ENCODE results near the gene BEST3. TPM values are rescaled to one million over a fixed set of nuclear protein-coding genes. Genes with fewer than 3 reads are reported as not detected.
A peak's percentile ranks its signal among the peaks of the same experiment; 100 is the strongest.

Gene BEST3
- total RNA-seq: under 0.01 TPM in 1 of 2 replicates, not detected in the other

- no peak within 1 kb of the TSS for H2AFZ ChIP-seq (ENCODE audit: low read length)
- TF ChIP-seq CTCF (IDR thresholded peaks at IDR 0.05; ENCODE audit: extremely low read depth, low read depth, low read length): no peak
- H3K4me3 ChIP-seq (ENCODE audit: insufficient read depth, low read length): no peak within 1 kb of the TSS
- no peaks in the 10 kb centered on the region for H4K20me1 ChIP-seq (ENCODE audit: insufficient read depth, low read length)
- H3K4me1 ChIP-seq (ENCODE audit: insufficient read depth, low read length): no peaks in the 10 kb centered on the region
- H3K27me3 ChIP-seq (ENCODE audit: insufficient read depth, low read length): no peaks in the 10 kb centered on the region
- DNase-seq (ENCODE audit: insufficient read length, low spot score, missing footprints): no peak
- no peak within 1 kb of the TSS for H3K27ac ChIP-seq (ENCODE audit: low read depth, low read length)
- H3K4me2 ChIP-seq (ENCODE audit: insufficient read depth, low read length): no peak within 1 kb of the TSS
- no peaks in the 10 kb centered on the region for H3K9me3 ChIP-seq (ENCODE audit: low read depth, low read length)
- no peaks in the 10 kb centered on the region for H3K36me3 ChIP-seq (ENCODE audit: insufficient read depth, low read length)
- no peaks in the 10 kb centered on the region for H3K79me2 ChIP-seq (ENCODE audit: insufficient read depth, low read length)
Observed at GRCh38 chr12:69698769-69699540, at the start of gene BEST3. BEST3 (minus strand) TSS chr12:69699303; CDS start chr12:69697798, 1,505 bp downstream.

DNA sequence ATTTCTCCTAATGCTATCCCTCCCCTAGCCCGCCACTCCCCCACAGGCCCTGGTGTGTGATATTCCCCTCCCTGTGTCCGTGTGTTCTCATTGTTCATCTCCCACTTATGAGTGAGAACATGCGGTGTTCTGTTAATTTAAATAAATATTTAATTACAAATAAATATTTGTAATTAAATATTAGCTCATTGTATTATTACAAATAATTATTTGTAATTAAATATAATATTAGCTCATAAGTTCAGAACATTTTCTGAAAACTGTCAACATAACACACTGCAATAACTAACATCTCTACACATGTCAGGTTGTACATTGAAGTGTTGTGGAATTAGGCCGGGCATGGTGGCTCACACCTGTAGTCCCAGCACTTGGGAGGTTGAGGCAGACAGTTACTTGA is 45.0 kb upstream of the BEST3 start:
- no peak overlapping the region for H3K27ac ChIP-seq (ENCODE audit: low read depth, low read length)
- H3K4me3 ChIP-seq (ENCODE audit: insufficient read depth, low read length): no peak overlapping the region
- no peak overlapping the region for H2AFZ ChIP-seq (ENCODE audit: low read length)
- peaks cover 28% of the 10 kb centered on the region for H3K27me3 ChIP-seq (ENCODE audit: insufficient read depth, low read length)
- TF ChIP-seq CTCF (IDR thresholded peaks at IDR 0.05; ENCODE audit: extremely low read depth, low read depth, low read length): no peak
- peaks cover 5% of the 10 kb centered on the region for H3K4me1 ChIP-seq (ENCODE audit: insufficient read depth, low read length)
- H3K4me2 ChIP-seq (ENCODE audit: insufficient read depth, low read length): no peak overlapping the region
- no peaks in the 10 kb centered on the region for H3K9me3 ChIP-seq (ENCODE audit: low read depth, low read length)
- H4K20me1 ChIP-seq (ENCODE audit: insufficient read depth, low read length): no peaks in the 10 kb centered on the region
- H3K79me2 ChIP-seq (ENCODE audit: insufficient read depth, low read length): no peaks in the 10 kb centered on the region
- H3K36me3 ChIP-seq (ENCODE audit: insufficient read depth, low read length): no peaks in the 10 kb centered on the region
- DNase-seq (ENCODE audit: insufficient read length, low spot score, missing footprints): no peak

DNA sequence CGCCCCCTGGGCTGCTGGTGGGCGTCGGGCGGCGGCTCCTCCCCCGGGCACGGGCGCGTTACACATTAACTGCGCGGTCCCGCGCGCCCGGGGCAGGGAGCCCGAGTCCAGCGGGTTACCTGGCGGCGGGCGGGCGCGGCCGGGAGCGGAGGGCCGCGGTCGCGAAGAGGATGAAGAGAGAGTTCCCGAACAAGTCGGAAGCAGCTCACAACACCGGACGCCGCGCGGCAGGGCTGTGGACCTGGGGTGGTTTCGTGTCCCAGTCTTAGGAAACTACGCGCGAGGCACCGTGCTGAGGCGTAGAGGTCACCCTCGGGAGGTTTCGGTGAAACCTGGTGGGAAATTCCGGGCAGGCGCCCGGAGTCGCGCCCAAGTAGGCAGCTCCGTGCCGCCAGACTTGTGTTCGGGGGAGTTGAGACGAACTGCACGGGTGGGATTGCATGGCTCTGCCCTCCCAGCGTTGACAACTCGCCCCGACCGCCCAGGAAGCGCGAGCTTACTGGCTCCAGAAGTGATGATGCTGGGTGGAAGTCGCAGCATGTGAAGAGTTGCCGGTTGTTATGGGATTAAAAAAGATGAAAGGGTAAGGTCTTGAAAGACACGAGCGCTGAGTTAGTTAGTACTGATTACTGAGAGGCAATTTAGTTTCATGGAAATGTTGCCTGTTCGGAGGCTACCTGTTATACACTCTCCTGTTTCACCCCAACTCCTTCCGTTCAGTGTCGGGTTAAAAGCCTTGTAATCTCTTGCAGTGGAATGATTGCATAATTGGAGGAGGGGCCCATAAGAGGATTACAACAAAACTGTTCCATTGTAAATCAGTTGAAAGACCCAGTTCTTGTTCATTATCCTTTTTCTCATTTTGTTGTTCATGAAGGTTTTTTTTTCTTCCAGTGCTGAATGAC is 40.4 kb upstream of the BEST3 start:
- peak overlapping the region; percentile 74 for H3K4me3 ChIP-seq (ENCODE audit: insufficient read depth, low read length)
- H2AFZ ChIP-seq (ENCODE audit: low read length): peak overlapping the region; percentile 91
- H3K79me2 ChIP-seq (ENCODE audit: insufficient read depth, low read length): no peaks in the 10 kb centered on the region
- peak overlapping the region; percentile 87 for H3K4me2 ChIP-seq (ENCODE audit: insufficient read depth, low read length)
- no peak for TF ChIP-seq CTCF (IDR thresholded peaks at IDR 0.05; ENCODE audit: extremely low read depth, low read depth, low read length)
- peak; percentile 69 for DNase-seq (ENCODE audit: insufficient read length, low spot score, missing footprints)
- no peaks in the 10 kb centered on the region for H3K36me3 ChIP-seq (ENCODE audit: insufficient read depth, low read length)
- no peaks in the 10 kb centered on the region for H4K20me1 ChIP-seq (ENCODE audit: insufficient read depth, low read length)
- no peak overlapping the region for H3K27ac ChIP-seq (ENCODE audit: low read depth, low read length)
- no peaks in the 10 kb centered on the region for H3K9me3 ChIP-seq (ENCODE audit: low read depth, low read length)
- H3K4me1 ChIP-seq (ENCODE audit: insufficient read depth, low read length): peaks cover 5% of the 10 kb centered on the region
- peaks cover 28% of the 10 kb centered on the region for H3K27me3 ChIP-seq (ENCODE audit: insufficient read depth, low read length)

Data from osteoblast (primary cell).